ENCODE results near the gene THAP4.

- TF ChIP-seq CTCF (conservative IDR thresholded peaks at IDR 0.05; ENCODE audit: low read depth in 2 of 2): no peak
- no peak for TF ChIP-seq EZH2 (IDR thresholded peaks at IDR 0.05; ENCODE audit: low read depth, unreplicated experiment)
- no peak for TF ChIP-seq CREB1 (CRISPR knock-in tag; IDR thresholded peaks at IDR 0.05; ENCODE audit: low read depth)
- no peak for TF ChIP-seq EZH2phosphoT487 (IDR thresholded peaks at IDR 0.05; ENCODE audit: unreplicated experiment)
- TF ChIP-seq POLR2AphosphoS5 (IDR thresholded peaks at IDR 0.05; ENCODE audit: low read depth): no peak
- TF ChIP-seq ZNF331 (CRISPR knock-in tag; IDR thresholded peaks at IDR 0.05; ENCODE audit: low read depth): no peak
- TF ChIP-seq NANOG (IDR thresholded peaks at IDR 0.05; ENCODE audit: borderline replicate concordance): no peak
- TF ChIP-seq REST (IDR thresholded peaks at IDR 0.05; ENCODE audit: unreplicated experiment): no peak
- no peak for TF ChIP-seq JUNB (IDR thresholded peaks at IDR 0.05; ENCODE audit: unreplicated experiment)
Observed at GRCh38 chr2:241535871-241536655, 100.9 kb downstream of the THAP4 start.
